ENCODE data around the gene KIRREL3.

GRCh38 chr11:126415128-126415527, 585.4 kb downstream of the KIRREL3 start:
- TF ChIP-seq EZH2 (IDR thresholded peaks at IDR 0.05; ENCODE audit: insufficient read depth, poor library complexity, severe bottlenecking) = no peak
- TF ChIP-seq EZH2phosphoT487 (IDR thresholded peaks at IDR 0.05; ENCODE audit: insufficient read depth, low read depth) = no peak
